NCI-H82 treated with DMSO at 0.1 percent for 48 hours (cell line): ENCODE measurements around the gene SCIMP.
"Not testable (repeated sequence)": the region's sequence is repeated elsewhere in the genome, so short reads cannot be mapped to it uniquely, and the experiment has no call there.

Experiments
- DNase-seq: peaks from one replicate; lab custom pipeline; 2025; ENCODE audit not compliant: unreplicated experiment; lab: John Stamatoyannopoulos, UW

The SCIMP gene

DNA sequence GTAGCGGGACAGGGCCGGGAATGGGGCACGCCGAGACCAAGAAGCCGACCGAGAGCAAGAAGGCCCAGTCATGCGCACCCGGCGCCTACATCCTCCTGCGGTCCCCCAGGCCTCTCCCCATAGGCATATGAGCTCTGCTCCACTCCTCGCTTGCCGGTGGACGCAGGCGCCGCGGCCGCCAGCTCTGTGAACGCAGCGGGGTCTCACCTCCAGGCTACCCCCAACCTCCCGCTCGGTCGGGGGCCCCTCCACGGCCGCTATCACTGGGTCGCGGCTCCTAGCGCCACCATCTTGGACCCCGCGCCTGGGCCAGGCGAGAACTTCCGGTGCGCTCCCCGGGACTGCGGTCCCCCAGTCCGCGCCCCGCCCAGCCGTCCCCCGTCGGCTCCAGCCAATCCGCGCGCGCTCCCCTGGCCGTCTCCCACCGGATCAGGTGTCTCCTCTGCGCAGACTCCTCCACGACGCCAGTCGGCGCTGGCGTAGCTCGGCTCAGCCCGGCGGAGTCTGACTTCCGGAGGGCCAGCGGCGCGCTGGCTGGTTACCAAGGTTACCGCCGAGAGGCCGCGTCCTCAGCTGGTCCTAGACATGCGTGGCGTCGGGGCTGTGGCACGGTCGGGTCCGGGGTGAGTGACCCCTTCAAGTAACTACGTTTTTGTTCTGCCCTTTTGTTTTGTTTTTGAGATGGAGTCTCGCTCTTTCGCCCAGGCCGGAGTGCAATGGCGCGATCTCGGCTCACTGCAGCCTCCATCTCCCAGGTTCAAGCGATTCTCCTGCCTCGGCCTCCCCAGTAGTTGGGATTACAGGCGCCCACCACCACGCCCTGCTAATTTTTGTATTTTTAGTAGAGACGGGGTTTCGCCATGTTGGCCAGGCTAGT lies 42.9 kb downstream of the SCIMP start, which contains the start of gene ZNF594:
ZNF594 (minus strand) TSS at position 328 of the 877 bp plus-strand sequence. CDS start 7,612 bp downstream, outside the sequence.
- peak; percentile 92 for DNase-seq

DNA sequence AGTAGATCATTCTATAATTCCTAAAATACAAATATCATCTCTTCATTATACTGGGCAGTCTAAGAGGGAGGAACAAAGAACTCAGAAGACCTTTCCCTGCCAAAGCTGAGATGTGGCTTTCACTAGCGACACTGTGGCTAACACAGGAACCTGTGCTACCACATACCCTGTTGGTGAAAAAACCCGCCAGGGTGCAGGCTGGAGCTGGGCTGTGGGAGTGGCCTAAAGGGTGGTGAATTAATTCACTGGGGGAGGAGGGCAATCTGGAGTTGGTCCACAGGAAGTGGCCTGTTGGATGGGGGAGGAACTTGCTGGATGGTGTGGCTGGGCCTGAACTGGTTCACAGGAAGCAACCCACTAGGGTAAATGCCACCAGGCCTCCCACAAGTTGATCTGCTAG lies 50.4 kb downstream of the SCIMP start:
- no peak for DNase-seq

DNA sequence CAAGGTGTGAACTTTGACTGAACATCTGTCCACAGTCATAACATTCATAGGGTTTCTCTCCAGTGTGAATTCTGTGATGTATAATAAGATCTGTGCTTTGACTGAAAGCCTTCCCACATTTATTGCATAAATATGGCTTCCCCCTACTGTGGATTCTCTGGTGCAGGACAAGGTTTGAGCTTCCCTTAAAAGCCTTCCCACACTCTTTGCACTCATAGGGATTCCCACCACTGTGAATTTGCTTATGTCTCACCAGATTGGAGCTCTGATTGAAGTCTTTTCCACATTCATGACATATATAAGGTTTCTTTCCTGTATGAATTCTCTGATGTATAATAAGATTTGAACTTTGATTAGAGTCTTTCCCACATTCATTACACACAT lies 51.3 kb downstream of the SCIMP start:
- DNase-seq: no peak

DNA sequence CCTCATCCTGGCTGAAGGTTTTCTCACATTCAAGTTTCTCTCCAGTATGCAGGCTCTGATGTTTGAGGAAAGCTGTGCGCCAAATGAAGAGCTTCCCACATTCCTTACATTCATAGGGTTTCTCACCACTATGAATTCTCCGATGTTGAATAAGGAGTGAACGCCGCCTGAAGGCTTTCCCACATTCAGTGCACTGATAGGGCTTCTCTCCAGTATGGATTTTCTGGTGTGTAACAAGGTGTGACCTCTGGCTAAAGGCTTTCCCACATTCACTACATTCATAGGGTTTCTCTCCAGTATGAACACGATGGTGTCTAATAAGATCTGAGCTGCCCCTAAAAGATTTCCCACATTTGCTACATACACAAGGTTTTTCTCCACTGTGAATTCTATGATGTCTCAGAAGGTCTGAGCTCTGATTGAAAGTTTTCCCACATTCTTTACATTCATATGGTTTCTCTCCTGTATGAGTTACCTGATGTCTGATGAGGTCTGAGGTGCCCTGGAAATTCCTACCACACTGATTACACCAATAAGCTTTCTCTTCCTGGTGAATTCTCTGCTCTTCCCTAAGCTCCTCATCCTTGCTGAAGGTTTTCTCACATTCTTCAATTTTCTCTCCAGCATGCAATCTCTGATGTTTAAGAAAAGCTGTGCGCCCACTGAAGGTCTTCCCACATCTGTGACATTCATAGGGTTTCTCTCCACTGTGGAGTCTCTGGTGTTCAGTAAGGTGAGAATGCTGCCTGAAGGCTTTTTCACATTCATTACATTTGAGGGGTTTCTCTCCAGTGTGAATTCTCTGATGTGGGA lies 51.9 kb downstream of the SCIMP start:
- no peak for DNase-seq

DNA sequence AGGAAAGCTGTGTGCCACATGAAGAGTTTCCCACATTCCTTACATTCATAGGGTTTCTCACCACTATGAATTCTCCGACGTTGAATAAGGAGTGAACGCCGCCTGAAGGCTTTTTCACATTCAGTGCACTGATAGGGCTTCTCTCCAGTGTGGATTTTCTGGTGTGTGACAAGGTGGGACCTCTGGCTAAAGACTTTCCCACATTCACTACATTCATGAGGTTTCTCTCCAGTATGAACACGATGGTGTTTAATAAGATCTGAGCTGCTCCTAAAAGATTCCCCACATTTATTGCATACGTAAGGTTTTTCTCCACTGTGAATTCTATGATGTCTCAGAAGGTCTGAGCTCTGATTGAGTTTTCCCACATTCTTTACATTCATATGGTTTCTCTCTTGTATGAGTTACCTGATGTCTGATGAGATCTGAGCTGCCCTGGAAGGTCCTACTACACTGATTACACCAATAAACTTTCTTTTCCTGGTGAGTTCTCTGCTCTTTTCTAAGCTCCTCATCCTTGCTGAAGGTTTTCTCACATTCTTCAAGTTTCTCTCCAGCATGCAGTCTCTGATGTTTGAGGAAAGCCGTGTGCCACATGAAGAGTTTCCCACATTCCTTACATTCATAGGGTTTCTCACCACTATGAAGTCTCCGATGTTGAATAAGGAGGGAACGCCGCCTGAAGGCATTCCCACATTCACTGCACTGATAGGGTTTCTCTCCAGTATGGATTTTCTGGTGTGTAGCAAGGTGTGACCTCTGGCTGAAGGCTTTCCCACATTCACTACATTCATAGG lies 53.0 kb downstream of the SCIMP start:
- DNase-seq: no peak

DNA sequence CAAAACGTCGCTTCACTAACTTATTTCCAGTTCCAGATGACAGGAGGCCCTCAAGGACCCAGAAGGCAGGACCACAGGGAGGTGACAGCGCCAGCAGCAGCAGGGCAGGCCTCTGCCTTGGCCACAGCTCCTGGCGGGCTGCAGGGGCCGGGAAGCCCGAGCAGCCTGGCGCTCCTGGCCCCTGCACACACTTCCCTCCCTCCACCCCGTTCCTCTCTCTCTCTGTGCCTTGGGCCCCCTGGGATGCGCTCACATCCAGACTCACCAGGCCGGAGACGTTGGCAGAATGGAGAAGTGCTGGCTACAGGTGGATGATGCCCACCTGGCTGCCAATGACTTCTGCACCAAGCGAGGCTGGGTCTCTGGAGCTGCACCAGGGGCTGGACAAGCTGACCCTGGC lies 55.7 kb downstream of the SCIMP start:
- DNase-seq: no peak

DNA sequence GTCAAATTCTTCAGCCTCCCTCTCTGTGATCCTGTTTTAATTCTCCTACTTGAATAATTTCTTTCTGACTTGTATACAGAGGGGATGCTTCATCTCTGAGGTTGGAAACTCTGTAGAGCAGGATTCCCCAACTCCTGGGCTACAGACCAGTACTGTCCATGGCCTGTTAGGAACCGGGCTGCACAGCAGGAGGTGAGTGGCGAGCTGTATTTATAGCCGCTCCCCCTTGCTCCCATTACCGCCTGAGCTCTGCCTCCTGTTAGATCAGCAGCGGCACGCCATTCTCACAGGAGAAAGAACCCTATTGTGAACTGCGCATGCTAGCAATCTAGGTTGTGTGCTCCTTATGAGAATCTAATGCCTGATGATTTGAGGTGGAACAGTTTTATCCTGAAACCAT lies 59.6 kb downstream of the SCIMP start:
- not testable (repeated sequence) for DNase-seq

DNA sequence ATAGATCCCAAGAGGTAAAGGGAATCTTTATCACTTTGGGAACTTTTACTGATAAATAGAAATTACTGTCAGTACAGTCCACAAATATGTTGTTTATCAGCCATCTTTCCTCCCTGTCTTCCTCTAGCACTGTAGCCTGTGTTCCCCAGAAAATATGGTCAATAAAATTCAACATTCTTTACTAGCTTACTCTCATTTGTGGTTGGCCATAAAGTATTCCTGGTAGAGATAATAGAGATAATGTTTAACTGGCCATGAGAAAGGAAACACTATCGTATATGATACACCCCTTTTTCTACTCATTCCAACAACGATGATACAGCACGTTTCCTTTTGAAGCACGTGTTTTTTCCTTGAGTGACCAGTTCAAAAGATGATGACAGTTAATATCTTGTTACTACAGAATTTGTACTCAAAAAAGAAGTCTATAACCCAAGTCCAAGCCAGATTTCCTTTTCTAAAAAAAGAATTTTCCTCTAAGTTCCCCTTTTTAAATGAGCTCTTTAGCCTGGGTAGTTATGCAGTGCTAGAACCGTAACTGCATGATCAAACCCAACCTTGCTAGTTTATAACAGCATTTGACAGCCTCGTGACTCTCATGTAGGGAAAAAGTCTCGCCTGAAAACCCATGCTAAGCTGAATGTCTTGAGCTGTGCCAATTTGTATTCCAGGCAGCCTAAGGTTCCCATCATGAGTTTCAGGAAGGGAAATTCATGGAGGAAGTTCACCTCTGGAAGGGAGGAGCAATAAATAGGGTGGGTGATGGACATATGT lies 68.7 kb downstream of the SCIMP start:
- DNase-seq: not testable (repeated sequence)

DNA sequence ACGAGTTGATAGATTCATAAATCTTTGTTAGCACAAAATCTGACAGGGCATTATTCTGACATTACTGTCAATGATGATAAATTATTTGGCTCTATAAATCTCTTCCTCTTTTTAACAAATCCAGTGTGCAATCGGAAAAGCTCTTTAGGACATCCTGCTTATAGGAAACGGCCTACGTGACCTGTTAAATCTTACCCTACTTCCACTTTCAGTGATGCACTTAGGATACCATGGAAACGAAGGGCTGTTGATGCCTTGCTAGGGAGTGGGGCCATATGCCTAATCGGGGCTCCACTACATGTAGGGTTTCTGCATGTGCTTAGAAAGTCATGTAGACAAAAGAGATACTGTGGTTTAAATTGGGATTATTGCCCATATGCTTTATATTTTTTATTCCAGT lies 70.2 kb downstream of the SCIMP start:
- no peak for DNase-seq

DNA sequence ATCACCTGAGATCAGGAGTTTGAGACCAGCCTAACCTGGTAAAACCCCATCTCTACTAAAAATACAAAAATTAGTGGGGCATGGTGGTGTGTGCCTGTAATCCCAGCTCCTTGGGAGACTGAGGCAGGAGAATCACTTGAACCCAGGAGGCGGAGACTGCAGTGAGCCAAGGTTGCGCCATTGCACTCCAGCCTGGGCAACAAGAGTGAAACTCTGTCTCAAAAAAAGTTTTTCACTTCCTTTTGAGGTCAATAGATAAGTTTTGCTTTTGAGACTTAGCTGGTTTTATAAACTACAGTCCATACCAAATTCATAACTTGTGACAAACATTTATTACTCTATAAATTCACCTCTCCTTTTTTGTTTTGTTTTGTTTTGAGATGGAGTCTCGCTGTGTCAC lies 72.9 kb downstream of the SCIMP start:
- not testable (repeated sequence) for DNase-seq

DNA sequence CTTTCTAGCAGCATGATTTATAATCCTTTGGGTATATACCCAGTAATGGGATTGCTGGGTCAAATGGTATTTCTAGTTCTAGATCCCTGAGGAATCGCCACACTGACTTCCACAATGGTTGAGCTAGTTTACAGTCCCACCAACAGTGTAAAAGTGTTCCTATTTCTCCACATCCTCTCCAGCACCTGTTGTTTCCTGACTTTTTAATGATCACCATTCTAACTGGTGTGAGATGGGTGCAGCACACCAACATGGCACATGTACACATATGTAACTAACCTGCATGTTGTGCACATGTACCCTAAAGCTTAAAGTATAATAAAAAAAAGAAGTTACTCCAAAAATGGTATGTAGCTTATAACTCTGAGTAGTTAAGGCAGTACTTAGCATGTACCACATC lies 74.0 kb downstream of the SCIMP start:
- DNase-seq: not testable (repeated sequence)
